OCI-LY3 (cell line): Measurements from ENCODE around the gene PDE4D.
"Not testable (repeated sequence)": the region's sequence is repeated elsewhere in the genome, so short reads cannot be mapped to it uniquely, and the experiment has no call there.

Experiments used
- H2AFZ ChIP-seq: fragments of 200-600, 300-600 bp; shearing (Covaris generic); 2 replicates; pipeline ENCODE4 v1.6.0; 2014; ENCODE audit warnings: antibody characterized with exemption, low read depth, low read length
- H3K27ac ChIP-seq: fragments of 200-600, 300-600 bp; sonication (generic); 2 replicates; pipeline ENCODE4 v1.5.1; 2014; ENCODE audit warnings: mild to moderate bottlenecking, low read length, moderate library complexity, mixed read lengths
- H3K27me3 ChIP-seq: fragments of 200-600, 300-600 bp; sonication (generic); 2 replicates; pipeline ENCODE4 v1.6.1; 2014; ENCODE audit warnings: low read depth, low read length, mixed read lengths
- H3K36me3 ChIP-seq: fragments of 200-600, 300-600 bp; sonication (generic); replicated peaks from 2 replicates; pipeline ENCODE3; 2014; ENCODE audit warnings: low read depth, low read length, mixed read lengths
- H3K4me1 ChIP-seq: fragments of 300-600, 200-600 bp; sonication (generic); 2 replicates; pipeline ENCODE4 v1.6.1; 2014; ENCODE audit warnings: low read length, mixed read lengths
- H3K4me2 ChIP-seq: fragments of 200-600, 300-600 bp; sonication (generic); 2 replicates; pipeline ENCODE4 v1.6.1; 2014; ENCODE audit warnings: low read length, mixed read lengths
- H3K4me3 ChIP-seq: fragments of 300-600, 200-600 bp; sonication (generic); 2 replicates; pipeline ENCODE4 v1.5.1; 2014; ENCODE audit warnings: antibody characterized with exemption, mild to moderate bottlenecking, low read length, moderate library complexity
- H3K79me2 ChIP-seq: fragments of 300-600, 200-600 bp; shearing (Covaris generic); 2 replicates; pipeline ENCODE4 v1.6.1; 2014; ENCODE audit warnings: mild to moderate bottlenecking, low read length, mixed read lengths
- H3K9ac ChIP-seq: fragments of 300-600, 200-600 bp; shearing (Covaris generic); 2 replicates; pipeline ENCODE4 v1.6.0; 2014; ENCODE audit warnings: mild to moderate bottlenecking, low read length, moderate library complexity
- H3K9me3 ChIP-seq: fragments of 200-600, 300-600 bp; shearing (Covaris generic); 2 replicates; pipeline ENCODE4 v1.6.1; 2014; ENCODE audit warnings: low read length, mixed read lengths; ENCODE audit not compliant: insufficient read depth
- H4K20me1 ChIP-seq: fragments of 200-600, 300-600 bp; sonication (generic); 2 replicates; pipeline ENCODE4 v1.6.1; 2016; ENCODE audit warnings: low read length, mixed read lengths; ENCODE audit not compliant: insufficient read depth
- CTCF ChIP-seq: fragments of 200-600, 300-600 bp; sonication (generic); IDR thresholded peaks from 2 replicates; pipeline ENCODE4 v1.5.1; 2014; ENCODE audit warnings: antibody characterized with exemption, low read length, low read depth
- EZH2phosphoT487 ChIP-seq: fragments of 200-600 bp; shearing (Covaris generic); IDR thresholded peaks from 2 replicates; pipeline ENCODE4 v1.6.1; 2018; ENCODE audit warnings: antibody characterized with exemption, mixed run types, low read depth

Gene PDE4D

DNA sequence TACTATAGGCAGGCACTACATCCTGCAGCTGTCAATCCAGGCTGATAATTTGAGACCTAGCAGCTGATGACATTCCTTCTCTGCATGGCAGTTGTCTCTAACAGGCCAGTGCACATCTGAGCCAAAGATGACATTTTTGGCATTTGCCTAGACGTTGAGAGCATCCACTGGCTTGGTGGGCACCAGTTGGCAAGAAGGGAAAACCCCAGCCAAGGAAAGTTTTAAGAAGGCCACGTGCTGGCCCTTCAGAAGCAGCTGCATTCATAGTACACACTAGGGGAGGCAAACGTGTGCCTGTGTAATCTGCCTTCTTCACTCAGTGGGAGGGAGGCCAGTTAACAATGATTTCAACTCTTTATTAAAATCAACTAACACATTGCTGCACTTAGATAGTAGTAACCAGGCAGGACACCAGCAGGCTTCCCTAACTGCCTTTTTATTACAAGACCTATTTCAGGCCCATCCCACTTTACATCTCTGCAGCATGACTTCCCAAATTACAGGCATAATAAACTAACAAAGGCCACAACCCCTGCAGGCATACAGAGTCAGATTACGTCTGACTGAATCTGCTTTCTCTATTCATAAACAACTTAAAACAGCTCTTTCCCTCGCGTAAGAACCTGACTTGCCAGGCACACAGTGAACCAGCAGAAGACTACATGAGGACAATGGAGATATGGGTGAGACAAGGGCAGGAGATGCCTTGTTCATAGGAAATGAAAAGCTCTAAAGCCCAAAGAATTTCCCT is 576.3 kb downstream of the PDE4D start:
- H3K79me2 ChIP-seq, result no peaks in the 10 kb centered on the region
- no peak overlapping the region for H3K4me3 ChIP-seq
- H3K36me3 ChIP-seq, result no peaks in the 10 kb centered on the region
- no peaks in the 10 kb centered on the region for H3K27me3 ChIP-seq
- no peak overlapping the region for H3K27ac ChIP-seq
- no peak overlapping the region for H2AFZ ChIP-seq
- H3K4me1 ChIP-seq, result no peaks in the 10 kb centered on the region
- H4K20me1 ChIP-seq, result no peaks in the 10 kb centered on the region
- H3K4me2 ChIP-seq, result no peak overlapping the region
- H3K9me3 ChIP-seq, result no peaks in the 10 kb centered on the region
- TF ChIP-seq CTCF, result no peak
- no peak for TF ChIP-seq EZH2phosphoT487
- no peak overlapping the region for H3K9ac ChIP-seq

- no peak overlapping the region for H3K4me3 ChIP-seq
- no peaks in the 10 kb centered on the region for H3K4me1 ChIP-seq
- no peaks in the 10 kb centered on the region for H4K20me1 ChIP-seq
- H3K9ac ChIP-seq, result no peak overlapping the region
- H3K36me3 ChIP-seq, result no peaks in the 10 kb centered on the region
- TF ChIP-seq CTCF (no peak), EZH2phosphoT487 (no peak)
- H3K27me3 ChIP-seq, result no peaks in the 10 kb centered on the region
- no peaks in the 10 kb centered on the region for H3K79me2 ChIP-seq
- no peak overlapping the region for H3K4me2 ChIP-seq
- H3K27ac ChIP-seq, result no peak overlapping the region
- no peak overlapping the region for H2AFZ ChIP-seq
- H3K9me3 ChIP-seq, result no peaks in the 10 kb centered on the region
Observed at GRCh38 chr5:59312223-59312622, 581.3 kb downstream of the PDE4D start.

- H3K27me3 ChIP-seq, H3K4me2 ChIP-seq, H3K9ac ChIP-seq, H4K20me1 ChIP-seq, H2AFZ ChIP-seq, H3K4me3 ChIP-seq, H3K4me1 ChIP-seq, H3K27ac ChIP-seq, H3K79me2 ChIP-seq, H3K36me3 ChIP-seq, H3K9me3 ChIP-seq: not testable (repeated sequence)
Observed at GRCh38 chr5:59308685-59309084, 584.8 kb downstream of the PDE4D start.

DNA sequence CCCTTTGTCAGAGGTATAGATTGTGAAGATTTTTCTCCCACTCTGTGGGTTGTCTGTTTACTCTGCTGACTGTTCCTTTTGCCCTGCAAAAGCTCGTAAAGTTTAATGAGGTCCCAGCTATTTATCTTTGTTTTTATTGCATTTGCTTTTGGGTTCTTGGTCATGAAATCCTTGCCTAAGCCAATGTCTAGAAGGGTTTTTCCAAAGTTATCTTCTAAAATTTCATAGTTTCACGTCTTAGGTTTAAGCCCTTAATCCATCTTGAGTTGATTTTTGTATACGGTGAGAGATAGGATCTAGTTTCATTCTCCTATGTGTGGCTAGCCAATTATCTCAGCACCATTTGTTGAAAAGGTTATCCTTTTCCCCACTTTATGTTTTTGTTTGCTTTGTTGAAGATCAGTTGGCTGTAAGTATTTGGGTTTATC is 590.2 kb downstream of the PDE4D start:
- H3K36me3 ChIP-seq, H2AFZ ChIP-seq: not testable (repeated sequence)

GRCh38 chr5:59302509-59302908 is 591.0 kb downstream of the PDE4D start:
- not testable (repeated sequence) for H3K36me3 ChIP-seq, H3K4me3 ChIP-seq, H3K9me3 ChIP-seq, H3K79me2 ChIP-seq, H3K27me3 ChIP-seq, H2AFZ ChIP-seq, H4K20me1 ChIP-seq, H3K9ac ChIP-seq, H3K4me2 ChIP-seq, H3K27ac ChIP-seq, H3K4me1 ChIP-seq

More for the DNA sequence above, 590.2 kb downstream of the PDE4D start:
- H4K20me1 ChIP-seq, H3K9me3 ChIP-seq, H3K27ac ChIP-seq, H3K4me3 ChIP-seq, H3K4me2 ChIP-seq, H3K79me2 ChIP-seq, H3K27me3 ChIP-seq, H3K9ac ChIP-seq, H3K4me1 ChIP-seq: not testable (repeated sequence)
